IMR-90 (cell line): ENCODE data around the gene CNTRL. TPM values are rescaled to one million over a fixed set of nuclear protein-coding genes. Genes with fewer than 3 reads are reported as not detected.
A peak's percentile ranks its signal among the peaks of the same experiment; 100 is the strongest.

Source experiments
- ATAC-seq: fragments of 200-7000 bp; cut with Tn5 transposase; 2 replicates; pipeline ENCODE4 v1.9.1; 2020; ENCODE audit warnings: low read depth, mild to moderate bottlenecking, moderate library complexity
- BruUV-seq: library from RNA; stranded (reverse); fragments of 400-500 nt; replicated peaks from 2 replicates; lab custom pipeline; 2021; lab: Mats Ljungman, UMichigan
- CTCF ChIA-PET: fragments of 300-600 bp; formaldehyde crosslinking; extraction: SDS; loops from one replicate; lab custom pipeline; 2021; ENCODE audit warnings: antibody characterized with exemption; lab: Yijun Ruan, JAX
- POLR2A ChIA-PET: fragments of 300-600 bp; sonication (Branson Sonifier 250); formaldehyde crosslinking; loops from one replicate; lab custom pipeline; 2022; ENCODE audit warnings: antibody characterized with exemption; ENCODE audit not compliant: unreplicated experiment; lab: Charles Lee
- DNase-seq: peaks from one replicate; pipeline ENCODE4 v3.0.0; 2013
- H2AFZ ChIP-seq: replicated peaks from 2 replicates; pipeline ENCODE3; 2013; ENCODE audit warnings: low read length, mild to moderate bottlenecking; ENCODE audit not compliant: poor library complexity
- H2AK5ac ChIP-seq: 2 replicates; pipeline ENCODE4 v1.6.1; 2013; ENCODE audit warnings: low read depth, low read length, inconsistent platforms
- H2AK9ac ChIP-seq: replicated peaks from 2 replicates; pipeline ENCODE3; 2013; ENCODE audit warnings: mild to moderate bottlenecking, low read depth, low read length, moderate library complexity; ENCODE audit not compliant: poor library complexity
- H2BK120ac ChIP-seq: 2 replicates; pipeline ENCODE4 v1.6.1; 2013; ENCODE audit warnings: low read depth, low read length, inconsistent platforms
- H2BK15ac ChIP-seq: 3 replicates; pipeline ENCODE4 v1.6.1; 2013; ENCODE audit warnings: low read depth, low read length, inconsistent platforms
- H2BK20ac ChIP-seq: 2 replicates; pipeline ENCODE4 v1.6.1; 2013; ENCODE audit warnings: low read depth, mild to moderate bottlenecking, inconsistent platforms, low read length, moderate library complexity
- H2BK5ac ChIP-seq: 2 replicates; pipeline ENCODE4 v1.6.1; 2013; ENCODE audit warnings: mild to moderate bottlenecking, low read depth, low read length, inconsistent platforms; ENCODE audit not compliant: poor library complexity, severe bottlenecking
- H3K14ac ChIP-seq: replicated peaks from 2 replicates; pipeline ENCODE4 v1.6.1; 2013; ENCODE audit warnings: low read depth, low read length, inconsistent platforms
- H3K18ac ChIP-seq: 2 replicates; pipeline ENCODE4 v1.6.1; 2013; ENCODE audit warnings: low read depth, low read length, control low read depth
- H3K23ac ChIP-seq: 2 replicates; pipeline ENCODE4 v1.6.1; 2013; ENCODE audit warnings: low read depth, low read length, inconsistent platforms
- H3K27ac ChIP-seq: 2 replicates; pipeline ENCODE4 v1.5.1; 2013; ENCODE audit warnings: mild to moderate bottlenecking, control low read depth, low read length; ENCODE audit not compliant: insufficient read depth
- H3K27me3 ChIP-seq: 2 replicates; pipeline ENCODE4 v1.6.1; 2013; ENCODE audit warnings: low read length; ENCODE audit not compliant: control insufficient read depth, insufficient read depth
- H3K36me3 ChIP-seq: 2 replicates; pipeline ENCODE4 v1.6.1; 2013; ENCODE audit warnings: low read length, mixed read lengths; ENCODE audit not compliant: control insufficient read depth, insufficient read depth
- H3K4ac ChIP-seq: 2 replicates; pipeline ENCODE4 v1.6.1; 2013; ENCODE audit warnings: low read depth, low read length, inconsistent platforms
- H3K4me1 ChIP-seq: 2 replicates; pipeline ENCODE4 v1.6.1; 2013; ENCODE audit warnings: low read length, mixed read lengths; ENCODE audit not compliant: control insufficient read depth, insufficient read depth
- H3K4me2 ChIP-seq: 2 replicates; pipeline ENCODE4 v1.6.1; 2013; ENCODE audit warnings: low read depth, mild to moderate bottlenecking, control low read depth, low read length, moderate library complexity
- H3K4me3 ChIP-seq: 2 replicates; pipeline ENCODE4 v1.5.1; 2013; ENCODE audit warnings: low read depth, mild to moderate bottlenecking, control low read depth, low read length, moderate library complexity; ENCODE audit not compliant: insufficient read depth
- H3K56ac ChIP-seq: 2 replicates; pipeline ENCODE4 v1.6.1; 2013; ENCODE audit warnings: low read length, inconsistent platforms; ENCODE audit not compliant: insufficient read depth; ENCODE audit errors: extremely low read depth
- H3K79me1 ChIP-seq, 2 experiments: 2 replicates each; pipeline ENCODE4 v1.6.1; 2013; ENCODE audit warnings: low read length in 2 of 2, inconsistent platforms in 1 of 2, low read depth in 1 of 2
- H3K9ac ChIP-seq: 2 replicates; pipeline ENCODE4 v1.6.1; 2013; ENCODE audit warnings: low read depth, low read length, control low read depth
- H3K9me1 ChIP-seq: 2 replicates; pipeline ENCODE4 v1.6.1; 2013; ENCODE audit warnings: low read length, inconsistent platforms; ENCODE audit not compliant: insufficient read depth
- H3K9me3 ChIP-seq: 2 replicates; pipeline ENCODE4 v1.6.1; 2013; ENCODE audit warnings: low read length; ENCODE audit not compliant: control insufficient read depth, insufficient read depth
- H4K20me1 ChIP-seq: 2 replicates; pipeline ENCODE4 v1.6.1; 2013; ENCODE audit warnings: low read length, inconsistent platforms; ENCODE audit not compliant: insufficient read depth
- H4K5ac ChIP-seq: 2 replicates; pipeline ENCODE4 v1.6.1; 2013; ENCODE audit warnings: mild to moderate bottlenecking, low read depth, low read length, control low read depth
- H4K8ac ChIP-seq, 2 experiments: 2 replicates each; pipeline ENCODE4 v1.6.1; 2013; ENCODE audit warnings: low read depth in 2 of 2, low read length in 2 of 2, control low read depth in 1 of 2, inconsistent platforms in 1 of 2
- H4K91ac ChIP-seq: 2 replicates; pipeline ENCODE4 v1.6.1; 2013; ENCODE audit warnings: low read depth, low read length, inconsistent platforms; ENCODE audit not compliant: insufficient read depth
- BHLHE40 ChIP-seq: fragments of 150-350 bp; IDR thresholded peaks from 2 replicates; pipeline ENCODE4 v1.6.1; 2016; ENCODE audit warnings: mild to moderate bottlenecking, low read depth, low read length
- CEBPB ChIP-seq: IDR thresholded peaks from 2 replicates; pipeline ENCODE4 v1.6.1; 2012; ENCODE audit warnings: low read depth, low read length, improper control_type of control experiment
- CHD1 ChIP-seq: IDR thresholded peaks from 2 replicates; pipeline ENCODE4 v1.6.1; 2012; ENCODE audit warnings: low read depth, low read length, improper control_type of control experiment
- ELK1 ChIP-seq: fragments of 150-350 bp; IDR thresholded peaks from 2 replicates; pipeline ENCODE4 v1.6.1; 2016; ENCODE audit warnings: low read depth, mild to moderate bottlenecking, low read length, moderate library complexity, borderline replicate concordance
- FOS ChIP-seq: fragments of 150-350 bp; IDR thresholded peaks from 2 replicates; pipeline ENCODE4 v1.6.1; 2016; ENCODE audit warnings: low read depth, low read length
- MAFK ChIP-seq: IDR thresholded peaks from 2 replicates; pipeline ENCODE4 v1.6.1; 2012; ENCODE audit warnings: low read depth, low read length, improper control_type of control experiment
- MAZ ChIP-seq: IDR thresholded peaks from 2 replicates; pipeline ENCODE4 v1.6.1; 2012; ENCODE audit warnings: low read depth, mild to moderate bottlenecking, low read length, improper control_type of control experiment, moderate library complexity, borderline replicate concordance
- MXI1 ChIP-seq: IDR thresholded peaks from 2 replicates; pipeline ENCODE4 v1.6.1; 2012; ENCODE audit warnings: low read depth, mild to moderate bottlenecking, low read length, moderate library complexity, borderline replicate concordance
- NFE2L2 ChIP-seq: fragments of 150-350 bp; IDR thresholded peaks from 2 replicates; pipeline ENCODE4 v1.6.1; 2016; ENCODE audit warnings: low read depth, mild to moderate bottlenecking, low read length
- POLR2A ChIP-seq: IDR thresholded peaks from 2 replicates; pipeline ENCODE4 v1.6.1; 2012; ENCODE audit warnings: mild to moderate bottlenecking, low read depth, low read length
- RAD21 ChIP-seq: IDR thresholded peaks from 2 replicates; pipeline ENCODE4 v1.6.1; 2012; ENCODE audit warnings: low read length, improper control_type of control experiment
- RCOR1 ChIP-seq: IDR thresholded peaks from 2 replicates; pipeline ENCODE4 v1.6.1; 2012; ENCODE audit warnings: mild to moderate bottlenecking, low read length, improper control_type of control experiment; ENCODE audit not compliant: insufficient replicate concordance
- SMC3 ChIP-seq: fragments of 150-350 bp; IDR thresholded peaks from 2 replicates; pipeline ENCODE4 v1.6.1; 2016; ENCODE audit warnings: low read depth, mild to moderate bottlenecking, antibody characterized with exemption, low read length, moderate library complexity
- WGBS, 2 experiments: methylation state at CpG; one replicate each; pipeline versions ENCODE4 v1.1.5 to v1.1.7; 2013; ENCODE audit warnings: missing lambda C conversion rate in 2 of 2; ENCODE audit not compliant: insufficient read length in 1 of 2; ENCODE audit errors: extremely low coverage in 2 of 2; 5-methylcytosine and 5-hydroxymethylcytosine counted together
- dilution Hi-C: fragments of 300-500 bp; cut with HindIII; formaldehyde crosslinking; loops from one replicate; pipeline ENCODE4 v1.14.3; 2018; ENCODE audit warnings: low sequenced_read_pairs; ENCODE audit not compliant: unreplicated experiment
- in situ Hi-C: fragments of 300-500 bp; cut with MboI; formaldehyde crosslinking; loops from 3 replicates; pipeline ENCODE4 v1.14.3; 2019; ENCODE audit warnings: low sequenced_read_pairs, inconsistent platforms, mixed read lengths
- intact Hi-C: fragments of 100-400 bp; cut with micrococcal nuclease; formaldehyde crosslinking; loops from 2 replicates; pipeline ENCODE4 v1.10.0; 2022
- polyA plus RNA-seq, 3 experiments: library from polyadenylated mRNA; depleted of rRNA; stranded (reverse); fragments of >200 nt; gene quantifications; 2 replicates each; pipeline ENCODE4 v1.2.3, GENCODE V29; 2012; ENCODE audit warnings: low replicate concordance in 1 of 3
- total RNA-seq: library from RNA; depleted of rRNA; stranded (reverse); fragments of >200 nt; gene quantifications from 2 replicates; pipeline ENCODE4 v1.2.3, GENCODE V29; 2012
- TF ChIP-seq, protein P1 (sequence below): fragments of 150-350 bp; IDR thresholded peaks from 2 replicates; pipeline ENCODE4 v1.6.1; 2017; ENCODE audit warnings: mild to moderate bottlenecking, antibody characterized with exemption, low read length, low read depth
- TF ChIP-seq, protein P2 (sequence below): conservative IDR thresholded peaks from 2 replicates; pipeline ENCODE4 v1.5.1; 2012; ENCODE audit warnings: mild to moderate bottlenecking, low read depth, low read length, improper control_type of control experiment

The CNTRL gene
- total and polyA plus RNA-seq, 2 of the 4 experiments (the other 2 are of a cell fraction): 4.5 to 7.3 TPM

DNA sequence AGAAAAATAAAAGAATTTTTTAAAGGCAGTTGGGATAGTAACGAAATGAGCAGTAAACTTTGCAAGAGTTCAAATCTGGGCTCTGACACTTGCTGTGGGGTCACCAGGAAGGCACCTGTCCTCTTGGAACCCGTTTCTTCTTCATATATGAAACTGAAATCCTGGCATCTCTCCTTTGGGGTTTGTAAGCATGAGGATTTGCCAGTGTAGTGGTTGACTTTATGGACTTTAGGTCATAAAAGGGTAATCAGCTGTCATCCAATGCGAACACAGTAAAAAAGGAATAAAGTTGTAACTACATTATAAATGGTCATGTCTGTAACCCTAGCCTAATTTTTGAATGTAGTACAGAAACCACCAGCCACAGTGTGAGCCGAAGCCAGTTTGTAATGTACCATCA lies 125.6 kb downstream of the CNTRL start:
- Histone ChIP-seq H3K9me1 (peaks cover 10% of the 10 kb centered on the region), H3K4me2 (peak overlapping the region; percentile 100), H2BK120ac (no peak overlapping the region), H3K14ac (peak overlapping the region; percentile 73), H2BK5ac (no peak overlapping the region), H3K9ac (peak overlapping the region; percentile 75), H3K4me3 (peak overlapping the region; percentile 77), H3K27ac (peak overlapping the region; percentile 36), H3K36me3 (no peaks in the 10 kb centered on the region; the same call in 1 of the 2 replicates), H2BK15ac (no peak overlapping the region), H3K4ac (0 out of 2 replicates have a peak overlapping the region, but pooled peaks have one; percentile 7), H4K91ac (no peak overlapping the region), H3K18ac (no peak overlapping the region; the same call in 1 of the 2 replicates), H4K8ac (no peak overlapping the region), H4K5ac (no peak overlapping the region), H2AK5ac (peak overlapping the region; percentile 59; the same call in 1 of the 2 replicates), H3K56ac (peak overlapping the region; percentile 44; the same call in 1 of the 2 replicates), H2BK20ac (no peak overlapping the region), H3K23ac (peak overlapping the region; percentile 91), H3K27me3 (no peaks in the 10 kb centered on the region), H3K4me1 (peaks cover 9% of the 10 kb centered on the region), H3K79me1 (peaks cover 4 to 24% of the 10 kb centered on the region in 2 experiments; a peak in 3 of 4 replicates), H3K9me3 (no peaks in the 10 kb centered on the region), H4K20me1 (peaks cover 60% of the 10 kb centered on the region), H2AFZ (no peak overlapping the region), H2AK9ac (no peak overlapping the region)
- DNase-seq (no peak), ATAC-seq (no peak)
- intact Hi-C loops (no loop called here), in situ Hi-C loops (no loop called here), dilution Hi-C loops (no loop called here)
- TF ChIP-seq, protein P1, sequence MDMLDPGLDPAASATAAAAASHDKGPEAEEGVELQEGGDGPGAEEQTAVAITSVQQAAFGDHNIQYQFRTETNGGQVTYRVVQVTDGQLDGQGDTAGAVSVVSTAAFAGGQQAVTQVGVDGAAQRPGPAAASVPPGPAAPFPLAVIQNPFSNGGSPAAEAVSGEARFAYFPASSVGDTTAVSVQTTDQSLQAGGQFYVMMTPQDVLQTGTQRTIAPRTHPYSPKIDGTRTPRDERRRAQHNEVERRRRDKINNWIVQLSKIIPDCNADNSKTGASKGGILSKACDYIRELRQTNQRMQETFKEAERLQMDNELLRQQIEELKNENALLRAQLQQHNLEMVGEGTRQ: no peak
- TF ChIP-seq SMC3 (no peak), MXI1 (no peak), MAFK (no peak), ELK1 (no peak), NFE2L2 (no peak), CHD1 (no peak), MAZ (no peak), RCOR1 (no peak), FOS (no peak), CEBPB (no peak), POLR2A (no peak), RAD21 (no peak), BHLHE40 (no peak)
- TF ChIP-seq, protein P2, sequence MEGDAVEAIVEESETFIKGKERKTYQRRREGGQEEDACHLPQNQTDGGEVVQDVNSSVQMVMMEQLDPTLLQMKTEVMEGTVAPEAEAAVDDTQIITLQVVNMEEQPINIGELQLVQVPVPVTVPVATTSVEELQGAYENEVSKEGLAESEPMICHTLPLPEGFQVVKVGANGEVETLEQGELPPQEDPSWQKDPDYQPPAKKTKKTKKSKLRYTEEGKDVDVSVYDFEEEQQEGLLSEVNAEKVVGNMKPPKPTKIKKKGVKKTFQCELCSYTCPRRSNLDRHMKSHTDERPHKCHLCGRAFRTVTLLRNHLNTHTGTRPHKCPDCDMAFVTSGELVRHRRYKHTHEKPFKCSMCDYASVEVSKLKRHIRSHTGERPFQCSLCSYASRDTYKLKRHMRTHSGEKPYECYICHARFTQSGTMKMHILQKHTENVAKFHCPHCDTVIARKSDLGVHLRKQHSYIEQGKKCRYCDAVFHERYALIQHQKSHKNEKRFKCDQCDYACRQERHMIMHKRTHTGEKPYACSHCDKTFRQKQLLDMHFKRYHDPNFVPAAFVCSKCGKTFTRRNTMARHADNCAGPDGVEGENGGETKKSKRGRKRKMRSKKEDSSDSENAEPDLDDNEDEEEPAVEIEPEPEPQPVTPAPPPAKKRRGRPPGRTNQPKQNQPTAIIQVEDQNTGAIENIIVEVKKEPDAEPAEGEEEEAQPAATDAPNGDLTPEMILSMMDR: no peak
- no TSS peak for BruUV-seq
- ChIA-PET POLR2A (no interaction called here), CTCF (no interaction called here)
- WGBS, 2 experiments: 17% methylated on average over 1 of the region's 4 CpGs; no CpG with 5 or more reads in 1 of the 2 experiments
